GM11168 (cell line): ENCODE data around the gene PLA1A.

Experiments
- in situ Hi-C: fragments of 300-500 bp; cut with MboI; formaldehyde crosslinking; loops from one replicate; pipeline ENCODE4 v1.12.0; 2022; ENCODE audit warnings: low sequenced_read_pairs; ENCODE audit not compliant: unreplicated experiment

Gene PLA1A

DNA sequence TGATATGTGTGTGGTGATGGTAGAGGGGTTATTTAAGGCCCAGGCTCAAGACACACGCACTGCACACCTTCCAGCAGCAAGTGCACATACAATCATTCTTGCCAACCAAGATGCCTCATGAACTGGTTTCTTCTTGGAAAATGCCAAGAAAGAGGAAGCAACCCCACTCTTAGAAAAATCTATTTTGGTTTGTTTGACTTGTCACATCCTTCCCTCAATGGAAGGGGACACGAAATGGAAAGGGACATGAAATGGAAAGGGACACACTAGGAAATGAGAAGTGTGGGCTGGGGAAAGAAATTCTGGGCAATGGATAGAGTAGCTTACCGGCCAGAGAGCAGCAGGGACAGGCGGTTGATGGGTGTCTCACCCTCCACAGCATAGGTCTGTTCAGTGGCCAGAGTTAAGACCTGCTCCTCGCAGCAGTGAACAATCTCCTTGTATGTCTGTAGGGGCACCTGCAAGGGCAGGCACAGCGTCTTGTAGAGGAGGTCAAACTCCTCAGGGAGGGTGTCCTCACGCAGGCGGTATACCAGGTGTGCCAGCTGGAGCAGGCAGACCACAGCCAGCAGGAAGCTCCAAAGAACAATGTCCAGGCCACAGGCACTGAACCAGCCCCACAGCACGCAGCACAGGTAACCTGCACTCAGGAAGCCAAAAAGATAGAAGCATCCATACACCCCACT is 62.1 kb downstream of the PLA1A start:
- in situ Hi-C loops = no loop called here

DNA sequence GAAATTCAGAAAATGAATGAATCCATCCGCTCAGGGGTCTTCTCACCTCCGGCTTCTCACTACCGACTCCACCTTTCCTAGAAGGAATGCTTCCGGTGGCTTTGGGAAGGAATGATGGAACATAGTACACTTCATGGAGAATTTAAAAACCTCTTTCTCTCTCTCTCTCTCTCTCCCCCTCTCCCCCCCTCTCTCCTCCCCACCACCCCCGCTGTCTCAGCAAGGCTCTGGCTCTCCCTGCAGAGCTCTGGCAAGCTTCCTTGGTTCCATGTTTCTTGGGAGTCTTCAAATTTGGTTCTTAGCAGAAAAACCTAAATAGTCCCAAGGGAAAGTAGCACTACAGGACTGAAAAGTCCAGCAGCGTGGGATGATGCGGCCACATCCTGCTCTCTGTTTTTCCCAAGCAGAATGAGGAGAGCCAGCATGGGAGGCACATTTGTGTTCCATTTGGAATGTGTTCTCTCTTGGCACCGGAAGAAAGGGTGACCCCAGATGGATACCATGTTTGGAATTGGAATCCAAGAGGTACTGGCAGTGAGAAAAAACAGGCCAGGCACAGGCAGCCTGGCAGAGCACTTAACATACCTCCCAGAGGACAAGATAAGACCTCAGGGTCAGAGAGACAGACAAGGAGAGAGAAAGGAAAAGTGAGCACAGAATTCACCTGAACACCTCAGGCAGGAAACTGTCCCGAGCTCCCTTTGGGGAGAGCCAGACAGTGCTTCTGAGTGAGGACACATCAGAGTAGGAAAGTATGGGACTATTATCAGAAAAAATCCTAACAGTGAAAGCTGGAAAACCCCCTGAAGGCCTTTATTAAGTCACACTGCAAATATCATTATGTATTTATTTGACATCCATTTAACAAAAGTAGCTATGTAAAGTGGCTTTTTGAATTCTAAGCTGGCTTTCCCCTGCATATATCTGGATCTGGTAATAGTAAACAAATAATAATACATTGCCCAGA is 63.1 kb downstream of the PLA1A start, which contains the start of gene POPDC2:
Gene POPDC2, minus strand, starts transcription at position 116 of the 967 bp plus-strand sequence. CDS start 166 bp downstream, outside the sequence.
- in situ Hi-C loops = no loop called here

DNA sequence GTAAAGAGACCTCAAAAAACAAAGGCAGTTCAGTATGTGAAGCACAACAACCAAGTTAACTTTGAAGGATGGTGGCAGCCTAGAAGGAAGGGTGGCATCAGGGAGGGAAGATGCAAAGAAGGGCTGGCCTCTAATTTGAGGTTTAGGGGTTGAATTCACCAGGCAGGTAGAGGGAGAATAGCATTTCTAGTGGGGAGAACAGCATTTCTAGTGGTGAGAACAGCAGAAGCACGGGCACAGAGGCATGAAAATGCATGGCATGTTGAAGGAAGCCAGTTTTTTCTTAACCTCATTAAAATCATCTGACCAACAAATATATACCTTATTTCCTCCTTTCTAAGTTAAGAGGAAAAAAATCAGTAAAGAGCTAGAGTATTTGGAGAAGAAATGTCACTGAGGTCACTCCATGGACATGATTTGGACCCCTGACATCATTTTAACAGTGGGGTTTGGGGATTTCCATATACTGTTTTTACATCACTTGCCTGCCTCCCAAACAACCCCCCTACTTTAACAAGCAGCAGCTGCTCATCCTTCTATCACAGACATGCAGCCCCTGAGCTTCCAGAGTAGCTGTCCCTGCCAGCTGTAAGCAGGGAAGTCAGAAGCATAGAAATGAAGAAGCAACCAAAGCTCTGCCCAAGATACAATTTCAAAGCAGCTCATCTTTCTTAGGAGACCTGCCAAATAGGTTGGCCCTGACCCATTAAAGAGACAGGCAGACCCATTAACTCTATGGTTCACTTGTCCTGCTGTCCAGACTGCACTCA is 65.1 kb downstream of the PLA1A start:
- in situ Hi-C loops = no loop called here

GRCh38 chr3:119663885-119664284 is 66.2 kb downstream of the PLA1A start:
- in situ Hi-C loops = no loop called here

DNA sequence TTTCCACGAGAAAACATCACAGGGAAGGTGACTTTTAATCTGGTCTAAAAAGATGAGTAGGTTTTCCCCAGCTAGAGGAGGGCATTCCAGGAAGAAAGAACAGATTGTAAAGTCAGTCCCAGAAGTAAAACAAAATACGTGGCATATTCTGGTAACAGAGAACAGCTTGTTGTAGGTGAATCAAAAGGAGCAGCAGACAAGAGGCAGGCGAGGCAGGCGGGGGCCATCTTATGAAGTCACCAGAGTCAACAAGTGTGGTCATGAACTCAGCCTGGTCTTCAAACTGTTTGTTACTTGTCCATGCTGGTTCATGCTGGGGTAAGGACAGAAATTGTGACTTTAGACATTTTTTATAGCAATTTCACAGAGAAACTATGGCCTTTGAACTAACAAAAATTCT is 66.7 kb downstream of the PLA1A start:
- in situ Hi-C loops = no loop called here

DNA sequence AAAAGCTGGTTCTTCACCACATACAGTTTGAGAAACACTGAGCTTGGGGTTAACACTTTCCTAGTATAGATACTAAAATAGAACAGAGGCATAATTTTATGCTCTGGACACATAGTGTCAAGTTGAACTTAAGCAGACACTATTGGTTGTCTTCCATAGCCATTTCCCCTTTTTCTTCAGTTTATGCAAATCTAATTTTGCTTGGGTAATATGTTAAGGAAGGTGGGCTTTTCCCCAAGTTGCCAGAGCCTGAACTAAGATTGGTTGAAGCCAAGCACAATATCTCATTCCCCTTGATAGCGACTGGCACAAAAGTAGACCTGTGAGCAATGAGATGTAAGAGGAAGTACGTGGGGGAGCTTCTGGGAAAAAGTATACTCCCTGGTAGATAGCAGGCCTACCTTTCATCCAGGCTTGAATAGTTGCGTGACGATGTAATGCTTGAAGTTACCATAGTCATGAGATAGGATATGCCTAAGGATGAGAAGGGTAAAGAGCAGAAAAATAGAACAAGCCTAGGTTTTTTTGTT is 67.2 kb downstream of the PLA1A start:
- in situ Hi-C loops = no loop called here

DNA sequence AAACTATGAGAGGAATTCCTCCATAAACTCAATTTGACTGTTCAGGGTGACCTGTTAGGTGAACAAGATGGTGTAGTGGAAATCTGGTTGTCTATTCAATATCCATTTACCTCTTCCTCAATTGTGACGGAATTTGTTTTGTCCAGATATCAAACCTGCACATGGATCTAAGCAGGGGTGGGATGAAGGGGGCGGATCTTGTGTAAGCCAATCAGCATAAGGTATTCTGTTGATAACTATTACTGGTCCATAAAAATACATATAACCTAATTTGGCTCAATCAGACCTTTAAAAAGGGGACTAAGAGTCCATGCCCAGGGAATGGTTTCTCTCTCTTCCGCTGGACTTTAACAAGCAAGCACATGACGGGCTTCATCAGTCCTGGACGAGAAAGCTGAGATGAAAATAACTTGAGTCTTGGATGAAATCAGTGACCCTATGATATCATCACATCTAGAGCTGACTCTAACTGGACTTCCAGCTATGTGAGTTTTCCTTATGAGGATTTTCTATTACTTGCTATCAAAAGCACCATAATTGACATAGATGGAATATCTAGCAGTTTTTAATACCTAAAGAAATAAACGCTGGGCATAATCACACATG is 68.4 kb downstream of the PLA1A start:
- in situ Hi-C loops = no loop called here

DNA sequence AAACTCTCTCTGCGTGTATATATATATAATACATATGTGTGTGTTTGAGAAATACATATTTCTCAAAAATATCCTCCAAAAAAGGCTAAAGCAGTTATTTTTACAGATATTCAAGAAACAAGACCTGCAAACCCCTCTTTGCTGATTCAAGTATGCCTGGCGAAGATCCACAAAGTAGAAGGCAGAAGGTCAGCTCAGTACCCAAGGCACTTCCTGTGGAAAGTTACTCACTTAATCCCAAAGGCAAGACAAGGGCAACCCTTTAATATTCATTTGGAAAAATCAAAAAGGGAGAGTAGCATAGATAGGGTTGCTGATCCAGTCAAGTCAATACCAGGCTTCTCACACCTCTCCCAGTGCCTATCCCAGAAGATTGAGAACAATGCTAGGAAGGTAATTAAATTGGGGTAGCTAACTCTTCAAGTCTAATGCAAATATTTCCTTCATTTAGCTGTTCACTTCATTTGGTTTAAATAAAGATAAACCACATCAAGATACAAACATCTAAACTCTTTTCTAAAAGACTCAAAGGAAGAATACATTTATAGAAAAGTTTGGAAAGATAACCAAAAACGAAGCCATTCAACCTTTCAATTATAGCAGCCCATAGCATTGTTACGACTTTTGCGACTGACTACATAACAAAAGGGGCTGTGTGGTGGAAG is 72.4 kb downstream of the PLA1A start:
- in situ Hi-C loops = no loop called here

DNA sequence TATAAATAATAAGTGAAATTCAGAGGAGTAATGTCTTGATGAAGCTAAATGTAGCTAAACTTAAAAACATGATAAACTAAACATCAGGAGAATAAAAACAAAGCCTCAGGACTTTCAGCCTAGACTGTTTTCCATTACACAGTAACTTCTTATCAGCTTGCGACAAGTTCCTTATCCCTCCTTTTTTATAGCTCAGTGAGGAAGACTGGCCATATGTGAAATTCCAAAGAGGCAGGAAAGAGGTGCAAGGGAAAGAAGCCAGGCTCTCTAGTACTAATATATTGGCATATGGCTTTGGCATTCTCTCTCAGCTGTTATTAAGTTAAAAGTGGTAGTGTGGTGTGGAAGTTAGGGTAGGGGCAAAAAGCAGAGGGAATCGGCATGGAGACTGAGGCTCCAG is 75.1 kb downstream of the PLA1A start:
- in situ Hi-C loops = no loop called here

GRCh38 chr3:119673875-119674274 is 76.2 kb downstream of the PLA1A start:
- in situ Hi-C loops = no loop called here

DNA sequence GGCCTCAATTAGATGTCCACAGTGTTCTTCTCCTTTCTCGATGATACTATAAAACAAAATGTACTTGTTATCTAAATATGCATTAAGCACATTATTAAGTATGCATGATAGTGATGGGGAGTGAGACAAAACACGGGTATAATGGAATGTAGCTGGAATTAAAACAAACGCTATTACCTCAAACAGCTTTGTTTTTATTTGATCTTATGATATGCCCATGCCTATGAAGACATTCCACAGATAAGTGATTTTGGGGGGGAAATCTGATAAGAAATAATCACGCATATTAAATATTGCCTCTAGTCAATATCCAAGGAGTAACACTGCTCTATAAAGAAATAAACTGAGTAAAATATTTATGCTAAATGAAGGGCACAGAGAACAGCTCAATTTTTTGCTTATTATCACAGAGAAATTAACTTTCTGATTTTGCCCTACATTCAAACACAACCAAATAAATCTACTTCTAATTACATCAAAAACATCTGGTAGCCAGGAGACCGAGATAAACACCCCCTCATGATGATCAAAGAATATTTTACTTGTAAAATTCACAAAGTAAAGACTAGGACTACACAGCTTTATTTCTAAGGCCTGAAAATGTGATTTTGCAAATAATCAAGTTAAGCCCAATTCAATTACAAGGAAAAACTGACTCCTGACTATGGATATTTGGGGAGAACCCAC is 77.6 kb downstream of the PLA1A start:
- in situ Hi-C loops = loop anchor here (25.0 kb wide), 1 partner anchor 388 kb away; the partner anchor contains the start of gene ARHGAP31

DNA sequence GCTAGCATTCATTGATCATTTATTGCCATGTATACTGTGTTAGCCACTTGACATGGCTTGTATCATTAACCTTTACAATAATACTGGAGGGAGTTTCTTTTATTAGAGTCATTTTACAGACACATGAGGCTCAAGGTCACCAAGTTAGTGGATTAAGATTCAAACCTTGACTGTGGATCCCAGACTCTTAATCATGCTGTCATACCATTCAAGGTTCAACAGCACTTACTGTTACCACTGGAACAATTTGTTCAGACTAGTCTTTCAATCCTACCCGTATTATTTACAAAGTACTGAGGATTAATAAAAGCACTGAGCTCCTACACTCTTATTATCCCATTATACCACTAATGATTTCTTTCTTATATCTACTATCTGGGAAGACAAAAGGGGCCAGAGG is 78.3 kb downstream of the PLA1A start:
- in situ Hi-C loops = loop anchor here (25.0 kb wide), 1 partner anchor 389 kb away; the partner anchor contains the start of gene ARHGAP31

- in situ Hi-C loops = loop anchor here (25.0 kb wide), 1 partner anchor 390 kb away; the partner anchor contains the start of gene ARHGAP31
Measured at GRCh38 chr3:119676771-119677640, 79.3 kb downstream of the PLA1A start, which contains the start of gene COX17. Gene COX17 (minus strand): TSS chr3:119677406. CDS start chr3:119677310, 96 bp downstream.

DNA sequence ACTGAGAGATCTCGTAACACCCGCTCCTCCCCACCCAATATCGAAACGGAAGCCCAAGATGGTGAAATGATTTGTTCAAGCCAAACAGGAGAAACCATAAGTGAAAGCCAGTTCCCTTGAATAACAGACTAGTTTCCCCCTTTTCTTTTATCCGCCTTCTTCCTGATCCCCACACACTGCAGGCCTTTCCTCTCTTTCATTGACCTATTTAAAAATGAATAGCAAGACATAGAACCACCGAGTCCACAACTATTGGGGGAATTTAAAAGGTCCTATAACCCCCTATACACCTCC is 79.9 kb downstream of the PLA1A start:
- in situ Hi-C loops = loop anchor here (25.0 kb wide), 1 partner anchor 390 kb away; the partner anchor contains the start of gene ARHGAP31

DNA sequence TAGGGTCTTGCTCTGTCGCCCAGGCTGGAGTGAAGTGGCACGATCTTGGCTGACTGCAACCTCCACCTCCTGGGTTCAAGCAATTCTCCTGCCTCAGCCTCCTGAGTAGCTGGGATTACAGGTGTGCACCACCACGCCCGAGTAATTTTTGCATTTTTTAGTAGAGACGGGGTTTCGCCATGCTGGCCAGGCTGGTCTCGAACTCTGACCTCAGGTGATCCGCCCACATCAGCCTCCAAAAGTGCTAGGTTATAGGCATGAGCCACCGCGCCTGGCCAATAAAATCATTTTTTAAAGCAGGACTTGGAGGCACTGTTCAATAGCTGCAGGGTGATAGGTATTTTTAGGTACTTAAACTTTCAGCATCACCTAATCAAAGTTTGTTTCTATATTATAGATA is 80.5 kb downstream of the PLA1A start:
- in situ Hi-C loops = loop anchor here (25.0 kb wide), 1 partner anchor 391 kb away; the partner anchor contains the start of gene ARHGAP31
